Activated CD4-positive, alpha-beta T cell treated with anti-CD3 and anti-CD28 coated beads, Interleukin-10, Interleukin-2, amounts not matched to agents 100 ng/mL and 50 ng/mL, durations not matched to agents 16 hours and 8 hours (primary cell): Measurements from ENCODE around the gene RAB1B.
"Not testable (repeated sequence)": the region's sequence is repeated elsewhere in the genome, so short reads cannot be mapped to it uniquely, and the experiment has no call there.

Experiments used
- DNase-seq: peaks from one replicate; pipeline ENCODE4 v3.0.0-alpha.2; 2020

The RAB1B gene

GRCh38 chr11:66267379-66268243 lies 828 bp upstream of the RAB1B start:
- peak; percentile 91 for DNase-seq

GRCh38 chr11:66268952-66269905 lies 790 bp downstream of the RAB1B start:
- DNase-seq: peak; percentile 30

GRCh38 chr11:66271816-66272215 lies 3.4 kb downstream of the RAB1B start:
- DNase-seq: no peak

- peak; percentile 28 for DNase-seq
Measured at GRCh38 chr11:66272596-66272995, 4.2 kb downstream of the RAB1B start.

- DNase-seq: no peak
Measured at GRCh38 chr11:66274219-66274618, 5.8 kb downstream of the RAB1B start.

GRCh38 chr11:66275396-66275795 lies 7.0 kb downstream of the RAB1B start:
- DNase-seq: no peak

GRCh38 chr11:66275984-66276612 lies 7.7 kb downstream of the RAB1B start:
- no peak for DNase-seq

GRCh38 chr11:66276619-66277018 lies 8.2 kb downstream of the RAB1B start:
- DNase-seq: not testable (repeated sequence)

GRCh38 chr11:66277064-66277463 lies 8.6 kb downstream of the RAB1B start:
- not testable (repeated sequence) for DNase-seq

- DNase-seq: peak; percentile 42
Measured at GRCh38 chr11:66277471-66278362, 9.3 kb downstream of the RAB1B start, which contains the start of gene CNIH2. CNIH2 (plus strand) TSS chr11:66278175; CDS start chr11:66278457, 282 bp downstream.

GRCh38 chr11:66278363-66279091 lies 10.1 kb downstream of the RAB1B start:
- DNase-seq: no peak

GRCh38 chr11:66279092-66279734 lies 10.8 kb downstream of the RAB1B start:
- DNase-seq: no peak

GRCh38 chr11:66280428-66280827 lies 12.0 kb downstream of the RAB1B start:
- DNase-seq: no peak

- no peak for DNase-seq
Measured at GRCh38 chr11:66281001-66281400, 12.6 kb downstream of the RAB1B start.

- no peak for DNase-seq
Measured at GRCh38 chr11:66281776-66282467, 13.5 kb downstream of the RAB1B start.

GRCh38 chr11:66282468-66283455 lies 14.3 kb downstream of the RAB1B start:
- DNase-seq: peak; percentile 99

GRCh38 chr11:66283461-66284105 lies 15.1 kb downstream of the RAB1B start:
- DNase-seq: no peak

GRCh38 chr11:66284526-66285078 lies 16.2 kb downstream of the RAB1B start:
- DNase-seq: no peak
